Choroid plexus epithelial cell (primary cell): ENCODE measurements around the gene NRXN3.

ENCODE experiments used
- DNase-seq: peaks from one replicate; pipeline ENCODE4 v3.0.0-alpha.2; 2010; ENCODE audit warnings: low read depth
- H3K4me3 ChIP-seq: 2 replicates; pipeline ENCODE4 v1.5.1; 2011; ENCODE audit warnings: low read depth, mild to moderate bottlenecking, control low read depth, low read length, moderate library complexity
- TF ChIP-seq, protein P1 (sequence below): conservative IDR thresholded peaks from 2 replicates; pipeline ENCODE4 v1.5.1; 2011; ENCODE audit warnings: low read depth, mild to moderate bottlenecking, control low read depth, inconsistent platforms, low read length, moderate library complexity

The NRXN3 gene

DNA sequence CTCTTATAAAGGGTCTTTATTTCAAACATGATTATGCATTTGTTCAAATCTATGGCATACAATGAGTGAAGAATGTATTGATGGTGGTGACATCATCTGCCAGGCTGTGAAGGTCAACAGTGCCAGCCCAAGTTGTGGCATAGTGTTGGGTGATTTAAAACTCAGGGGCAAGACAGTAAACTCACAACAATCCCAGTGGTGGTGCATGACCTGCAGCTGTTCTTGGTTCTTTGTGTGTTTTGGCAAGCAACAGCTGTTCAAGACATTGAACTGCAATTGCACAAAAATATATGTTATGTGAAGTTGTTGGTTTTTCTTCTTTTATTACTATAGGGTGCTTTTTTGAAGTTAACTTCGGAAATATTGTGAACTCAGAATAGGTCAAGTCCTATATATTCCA is 851.6 kb downstream of the NRXN3 start:
- DNase-seq = peak; percentile 21
- H3K4me3 ChIP-seq = no peak overlapping the region
- TF ChIP-seq, protein P1, sequence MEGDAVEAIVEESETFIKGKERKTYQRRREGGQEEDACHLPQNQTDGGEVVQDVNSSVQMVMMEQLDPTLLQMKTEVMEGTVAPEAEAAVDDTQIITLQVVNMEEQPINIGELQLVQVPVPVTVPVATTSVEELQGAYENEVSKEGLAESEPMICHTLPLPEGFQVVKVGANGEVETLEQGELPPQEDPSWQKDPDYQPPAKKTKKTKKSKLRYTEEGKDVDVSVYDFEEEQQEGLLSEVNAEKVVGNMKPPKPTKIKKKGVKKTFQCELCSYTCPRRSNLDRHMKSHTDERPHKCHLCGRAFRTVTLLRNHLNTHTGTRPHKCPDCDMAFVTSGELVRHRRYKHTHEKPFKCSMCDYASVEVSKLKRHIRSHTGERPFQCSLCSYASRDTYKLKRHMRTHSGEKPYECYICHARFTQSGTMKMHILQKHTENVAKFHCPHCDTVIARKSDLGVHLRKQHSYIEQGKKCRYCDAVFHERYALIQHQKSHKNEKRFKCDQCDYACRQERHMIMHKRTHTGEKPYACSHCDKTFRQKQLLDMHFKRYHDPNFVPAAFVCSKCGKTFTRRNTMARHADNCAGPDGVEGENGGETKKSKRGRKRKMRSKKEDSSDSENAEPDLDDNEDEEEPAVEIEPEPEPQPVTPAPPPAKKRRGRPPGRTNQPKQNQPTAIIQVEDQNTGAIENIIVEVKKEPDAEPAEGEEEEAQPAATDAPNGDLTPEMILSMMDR = no peak

- no peak overlapping the region for H3K4me3 ChIP-seq
- TF ChIP-seq, protein P1 = no peak
- no peak for DNase-seq
Observed at GRCh38 chr14:79027138-79027537, 857.0 kb downstream of the NRXN3 start.

GRCh38 chr14:79028281-79028680 is 858.1 kb downstream of the NRXN3 start:
- no peak for DNase-seq
- TF ChIP-seq, protein P1 = no peak
- H3K4me3 ChIP-seq = no peak overlapping the region

GRCh38 chr14:79036441-79036840 is 866.3 kb downstream of the NRXN3 start:
- TF ChIP-seq, protein P1 = no peak
- H3K4me3 ChIP-seq = no peak overlapping the region
- DNase-seq = no peak

- no peak overlapping the region for H3K4me3 ChIP-seq
- TF ChIP-seq, protein P1 = no peak
- no peak for DNase-seq
Observed at GRCh38 chr14:79037106-79037505, 866.9 kb downstream of the NRXN3 start.

- TF ChIP-seq, protein P1 = no peak
- no peak for DNase-seq
- no peak overlapping the region for H3K4me3 ChIP-seq
Observed at GRCh38 chr14:79037593-79037992, 867.4 kb downstream of the NRXN3 start.

DNA sequence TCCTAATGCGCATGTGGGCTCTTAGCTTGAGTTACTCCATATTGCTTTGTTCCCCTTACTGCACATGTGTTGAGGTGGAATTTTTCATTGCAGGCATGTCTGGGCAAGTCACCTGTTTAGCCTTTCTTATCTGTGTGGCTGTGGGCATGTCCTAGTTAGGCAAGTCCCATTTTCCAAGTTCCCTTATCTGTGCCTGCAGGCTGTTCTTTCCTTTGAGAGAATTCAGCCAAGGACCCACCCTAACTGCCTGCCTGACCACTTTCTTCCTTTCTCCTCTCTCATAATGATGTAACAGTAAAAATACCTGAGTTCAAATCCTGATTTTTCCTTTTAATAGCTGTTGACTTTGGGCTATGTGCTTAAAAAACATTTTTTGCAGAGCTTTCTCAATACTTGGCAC is 870.6 kb downstream of the NRXN3 start:
- no peak for DNase-seq
- TF ChIP-seq, protein P1 = no peak
- no peak overlapping the region for H3K4me3 ChIP-seq
